ENCODE data around the gene DDX3X.

Gene DDX3X

GRCh38 chrX:41301438-41301824 is 32.5 kb upstream of the DDX3X start:
- DNase-seq (ENCODE audit: extremely low read depth, low read depth), result no peak
- no peak for TF ChIP-seq CTCF (IDR thresholded peaks at IDR 0.05; ENCODE audit: low read depth, low read length, missing control alignments)
- H3K4me3 ChIP-seq (replicated peaks; ENCODE audit: low read depth, low read length), result no peak overlapping the region

GRCh38 chrX:41302370-41302769 is 31.6 kb upstream of the DDX3X start:
- no peak for TF ChIP-seq CTCF (IDR thresholded peaks at IDR 0.05; ENCODE audit: low read depth, low read length, missing control alignments)
- no peak overlapping the region for H3K4me3 ChIP-seq (replicated peaks; ENCODE audit: low read depth, low read length)
- DNase-seq (ENCODE audit: extremely low read depth, low read depth), result no peak

- no peak overlapping the region for H3K4me3 ChIP-seq (replicated peaks; ENCODE audit: low read depth, low read length)
- no peak for DNase-seq (ENCODE audit: extremely low read depth, low read depth)
- no peak for TF ChIP-seq CTCF (IDR thresholded peaks at IDR 0.05; ENCODE audit: low read depth, low read length, missing control alignments)
These were observed 30.9 kb upstream of the DDX3X start for GRCh38 chrX:41303013-41303412.

- H3K4me3 ChIP-seq (replicated peaks; ENCODE audit: low read depth, low read length), result no peak overlapping the region
- no peak for TF ChIP-seq CTCF (IDR thresholded peaks at IDR 0.05; ENCODE audit: low read depth, low read length, missing control alignments)
- no peak for DNase-seq (ENCODE audit: extremely low read depth, low read depth)
These were observed 29.8 kb upstream of the DDX3X start for GRCh38 chrX:41304178-41304577.

- no peak for TF ChIP-seq CTCF (IDR thresholded peaks at IDR 0.05; ENCODE audit: low read depth, low read length, missing control alignments)
- no peak overlapping the region for H3K4me3 ChIP-seq (replicated peaks; ENCODE audit: low read depth, low read length)
- DNase-seq (ENCODE audit: extremely low read depth, low read depth), result no peak
These were observed 24.9 kb upstream of the DDX3X start for GRCh38 chrX:41308884-41309647.

GRCh38 chrX:41312786-41313185 is 21.2 kb upstream of the DDX3X start:
- H3K4me3 ChIP-seq (replicated peaks; ENCODE audit: low read depth, low read length), result no peak overlapping the region
- no peak for TF ChIP-seq CTCF (IDR thresholded peaks at IDR 0.05; ENCODE audit: low read depth, low read length, missing control alignments)
- DNase-seq (ENCODE audit: extremely low read depth, low read depth), result no peak

GRCh38 chrX:41313419-41313818 is 20.5 kb upstream of the DDX3X start:
- TF ChIP-seq CTCF (IDR thresholded peaks at IDR 0.05; ENCODE audit: low read depth, low read length, missing control alignments), result no peak
- H3K4me3 ChIP-seq (replicated peaks; ENCODE audit: low read depth, low read length), result no peak overlapping the region
- DNase-seq (ENCODE audit: extremely low read depth, low read depth), result no peak

Measured in HFF-Myc (cell line).